ENCODE measurements around the gene ANO8.

ANO8 gene

GRCh38 chr19:17328517-17329365 is 5.9 kb downstream of the ANO8 start:
- DNase-seq (ENCODE audit: low spot score), result no peak

- DNase-seq (ENCODE audit: low spot score), result peak; percentile 37
These were observed 6.8 kb downstream of the ANO8 start for GRCh38 chr19:17327654-17328516.

- no peak for DNase-seq (ENCODE audit: low spot score)
These were observed 7.5 kb downstream of the ANO8 start for GRCh38 chr19:17327068-17327653.

- no peak for DNase-seq (ENCODE audit: low spot score)
These were observed 8.1 kb downstream of the ANO8 start for GRCh38 chr19:17326595-17326966.

GRCh38 chr19:17325881-17326594 is 8.6 kb downstream of the ANO8 start:
- DNase-seq (ENCODE audit: low spot score), result no peak

GRCh38 chr19:17325133-17325532 is 9.5 kb downstream of the ANO8 start:
- DNase-seq (ENCODE audit: low spot score), result no peak

- no peak for DNase-seq (ENCODE audit: low spot score)
These were observed 10.1 kb downstream of the ANO8 start for GRCh38 chr19:17324357-17325114.

- no peak for DNase-seq (ENCODE audit: low spot score)
These were observed 10.7 kb downstream of the ANO8 start for GRCh38 chr19:17323964-17324332.

GRCh38 chr19:17323300-17323963 is 11.2 kb downstream of the ANO8 start:
- no peak for DNase-seq (ENCODE audit: low spot score)

- no peak for DNase-seq (ENCODE audit: low spot score)
These were observed 11.8 kb downstream of the ANO8 start for GRCh38 chr19:17322854-17323253.

GRCh38 chr19:17321655-17322489 is 12.8 kb downstream of the ANO8 start:
- DNase-seq (ENCODE audit: low spot score), result no peak

- no peak for DNase-seq (ENCODE audit: low spot score)
These were observed 14.2 kb downstream of the ANO8 start for GRCh38 chr19:17320435-17320834.

- no peak for DNase-seq (ENCODE audit: low spot score)
These were observed 15.0 kb downstream of the ANO8 start for GRCh38 chr19:17319473-17320238.

- DNase-seq (ENCODE audit: low spot score), result no peak
These were observed 15.7 kb downstream of the ANO8 start for GRCh38 chr19:17318966-17319365.

- DNase-seq (ENCODE audit: low spot score), result no peak
These were observed 20.6 kb downstream of the ANO8 start for GRCh38 chr19:17314007-17314593.

- no peak for DNase-seq (ENCODE audit: low spot score)
These were observed 22.2 kb downstream of the ANO8 start for GRCh38 chr19:17312189-17313113.

GRCh38 chr19:17311455-17312188 is 23.0 kb downstream of the ANO8 start:
- DNase-seq (ENCODE audit: low spot score), result peak; percentile 40
